ENCODE measurements around the gene OLIG1.

OLIG1 gene

GRCh38 chr21:33099131-33099530 is 29.2 kb downstream of the OLIG1 start:
- DNase-seq (ENCODE audit: low read depth in 2 of 2) = no peak

- DNase-seq (ENCODE audit: low read depth in 2 of 2) = no peak
These were observed 31.5 kb downstream of the OLIG1 start for GRCh38 chr21:33101300-33101911.

- DNase-seq (ENCODE audit: low read depth in 2 of 2) = no peak
These were observed 35.1 kb downstream of the OLIG1 start for GRCh38 chr21:33105088-33105487.

GRCh38 chr21:33108228-33108627 is 38.3 kb downstream of the OLIG1 start:
- DNase-seq (ENCODE audit: low read depth in 2 of 2) = no peak

DNA sequence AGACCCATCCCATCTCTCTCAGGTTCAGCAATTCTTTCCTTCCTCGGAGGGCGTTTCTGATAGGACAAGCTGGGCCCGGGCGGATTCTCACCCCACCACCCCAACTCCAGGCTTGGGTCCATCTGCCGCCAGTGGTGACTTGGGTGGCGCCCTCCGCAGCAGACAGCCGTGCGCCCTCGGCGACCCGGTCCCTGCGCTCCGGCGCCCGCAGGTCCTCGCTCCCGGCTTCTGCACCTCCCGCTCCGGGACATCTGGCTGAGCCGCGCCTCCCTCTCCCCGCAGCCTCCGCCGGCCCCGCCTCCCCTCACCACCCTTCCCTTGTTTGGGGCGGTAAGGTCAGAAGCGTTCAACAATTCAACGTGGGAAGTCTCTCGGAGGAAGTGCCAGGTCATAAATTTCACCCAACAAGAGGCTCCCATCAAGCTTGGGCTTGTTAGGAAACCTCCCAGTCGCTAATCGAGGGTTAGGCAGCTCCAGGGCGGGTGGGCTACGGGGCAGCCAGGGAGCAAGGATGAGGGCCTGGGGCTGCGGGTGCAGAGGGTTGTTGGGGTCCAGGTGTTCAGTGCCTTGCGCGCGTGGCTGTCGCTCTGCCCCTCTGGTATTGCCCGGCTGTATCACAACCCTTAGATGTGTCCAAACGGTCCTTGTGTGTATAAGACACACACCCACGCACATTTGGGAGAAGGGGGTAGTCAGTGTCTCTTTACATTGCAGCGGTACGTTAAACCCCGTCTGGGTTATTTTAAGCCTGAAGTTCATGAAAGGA is 39.8 kb downstream of the OLIG1 start:
- no peak for DNase-seq (ENCODE audit: low read depth in 2 of 2)

GRCh38 chr21:33110340-33110715 is 40.4 kb downstream of the OLIG1 start:
- no peak for DNase-seq (ENCODE audit: low read depth in 2 of 2)

GRCh38 chr21:33111577-33111976 is 41.6 kb downstream of the OLIG1 start:
- no peak for DNase-seq (ENCODE audit: low read depth in 2 of 2)

DNA sequence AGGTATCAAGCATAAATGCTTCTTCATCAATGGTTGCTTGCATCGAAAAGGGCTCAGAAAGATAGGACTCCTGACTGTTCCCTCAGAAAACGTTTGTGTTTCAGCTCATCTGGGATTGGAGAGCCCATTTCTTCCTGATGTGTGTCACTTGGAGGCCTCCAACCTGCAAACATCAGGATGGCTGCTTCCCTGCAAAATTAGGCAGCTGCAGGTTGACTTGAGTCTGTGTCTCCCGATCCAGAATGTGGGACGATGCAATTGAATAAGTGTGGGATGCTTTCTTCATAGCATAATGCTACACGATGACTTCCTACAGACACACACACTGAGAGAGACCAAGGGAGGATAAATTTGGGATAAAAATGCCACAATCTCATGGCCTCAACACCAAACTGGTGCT is 42.2 kb downstream of the OLIG1 start:
- no peak for DNase-seq (ENCODE audit: low read depth in 2 of 2)

DNA sequence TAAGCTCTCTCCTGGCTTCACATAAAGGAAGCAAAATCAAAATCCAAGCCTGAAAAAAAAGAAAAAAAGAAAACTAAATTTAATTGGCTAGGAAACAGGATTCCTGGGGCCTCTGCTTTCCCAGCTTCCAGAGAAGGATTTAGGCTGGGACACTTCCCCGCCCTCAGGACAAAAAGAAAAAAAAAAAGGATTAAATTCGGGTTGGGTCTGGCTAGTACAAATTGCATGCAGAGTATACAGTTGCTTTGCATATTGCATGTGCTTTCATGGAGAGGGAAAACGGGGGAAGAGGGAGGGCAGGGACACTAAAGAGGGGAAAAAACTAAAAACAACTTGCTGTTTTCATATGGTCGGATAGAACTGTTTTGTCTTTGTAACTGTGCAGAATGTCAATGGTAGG is 42.7 kb downstream of the OLIG1 start:
- no peak for DNase-seq (ENCODE audit: low read depth in 2 of 2)

DNA sequence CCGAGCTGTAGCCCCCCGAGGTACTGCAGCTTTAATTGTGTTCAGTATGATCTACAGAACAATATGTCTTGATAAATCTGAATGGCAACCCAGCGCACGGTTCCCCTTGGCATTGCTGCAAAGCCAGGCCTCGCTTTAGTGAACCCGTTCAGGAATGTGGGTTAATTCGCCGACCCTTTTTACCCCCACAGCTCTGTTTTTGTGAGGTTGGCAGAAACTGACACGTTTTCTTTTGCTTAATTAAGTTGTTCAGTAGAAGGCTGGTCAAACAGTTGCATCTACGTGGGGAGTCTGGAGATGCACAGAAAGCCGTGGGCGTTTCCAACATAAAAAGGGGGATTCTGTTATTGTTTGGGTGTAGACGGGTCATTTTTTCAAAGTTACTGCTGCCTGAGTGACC is 43.2 kb downstream of the OLIG1 start:
- no peak for DNase-seq (ENCODE audit: low read depth in 2 of 2)

GRCh38 chr21:33114276-33114675 is 44.3 kb downstream of the OLIG1 start:
- DNase-seq (ENCODE audit: low read depth in 2 of 2) = no peak

GRCh38 chr21:33115631-33116510 is 45.9 kb downstream of the OLIG1 start:
- DNase-seq (ENCODE audit: low read depth in 2 of 2) = no peak

- DNase-seq (ENCODE audit: low read depth in 2 of 2) = no peak
These were observed 46.7 kb downstream of the OLIG1 start for GRCh38 chr21:33116676-33117075.

DNA sequence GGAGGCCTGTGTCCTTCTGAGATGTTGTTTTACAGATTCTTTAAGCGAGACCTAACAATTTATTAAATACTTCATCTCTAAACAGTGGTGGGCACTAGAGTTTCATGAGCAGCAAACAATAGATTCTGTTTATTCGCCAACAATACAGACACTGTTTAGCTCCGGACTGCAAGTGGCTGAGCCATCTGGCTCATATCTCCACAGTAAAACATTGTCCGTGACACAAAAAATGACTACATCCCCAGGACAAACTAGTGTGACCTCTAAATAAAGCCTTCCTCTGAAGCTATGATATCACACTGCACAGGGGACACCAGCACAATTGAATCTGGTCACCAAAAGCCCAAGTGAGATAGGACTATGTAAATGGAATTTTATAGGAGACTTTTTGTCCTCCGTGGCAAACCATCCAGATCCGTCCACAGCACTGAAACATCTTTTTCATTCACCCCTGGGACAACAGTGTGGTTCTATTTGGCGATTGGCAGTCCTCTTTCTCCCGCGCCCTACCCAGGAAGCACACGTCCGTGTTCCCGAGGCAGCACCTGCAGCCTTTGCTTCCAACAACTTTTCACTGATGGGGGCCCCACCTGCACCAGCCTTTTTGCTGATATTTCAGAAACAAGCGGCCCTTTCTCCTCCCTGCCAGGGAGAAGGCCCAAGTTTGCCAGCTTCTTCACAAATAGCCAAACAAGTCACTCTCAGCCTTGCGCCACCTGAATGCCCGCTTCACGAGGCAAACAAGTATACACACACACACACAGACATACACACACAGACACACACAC is 47.4 kb downstream of the OLIG1 start:
- no peak for DNase-seq (ENCODE audit: low read depth in 2 of 2)

Measured in activated CD8-positive, alpha-beta memory T cell treated with anti-CD3 and anti-CD28 coated beads for 4 hours (primary cell).